HEK293T (cell line): ENCODE data around the gene TRMU.

Experiments used
- CTCF ChIA-PET: fragments of 350-600 bp; formaldehyde crosslinking; extraction: SDS; loops from one replicate; lab custom pipeline; 2021; ENCODE audit warnings: antibody characterized with exemption, inconsistent platforms; lab: Yijun Ruan, JAX
- POLR2A ChIA-PET: fragments of 350-600 bp; formaldehyde crosslinking; extraction: SDS; loops from one replicate; lab custom pipeline; 2020; ENCODE audit warnings: antibody characterized with exemption, inconsistent platforms; lab: Yijun Ruan, JAX
- DNase-seq: peaks from one replicate; pipeline ENCODE4 v3.0.0; 2012; ENCODE audit warnings: mixed read lengths; ENCODE audit errors: extremely low spot score
- ARNT ChIP-seq: fragments of 450-650 bp; IDR thresholded peaks from 2 replicates; pipeline ENCODE4 v1.6.1; 2017; ENCODE audit warnings: mild to moderate bottlenecking
- BHLHE40 ChIP-seq: fragments of 450-650 bp; IDR thresholded peaks from 2 replicates; pipeline ENCODE4 v1.6.1; 2016; ENCODE audit warnings: mild to moderate bottlenecking, moderate library complexity, borderline replicate concordance
- CTBP1 ChIP-seq: fragments of 450-650 bp; IDR thresholded peaks from 2 replicates; pipeline ENCODE4 v1.6.1; 2016; ENCODE audit warnings: borderline replicate concordance
- ELF4 ChIP-seq: fragments of 450-650 bp; IDR thresholded peaks from 2 replicates; pipeline ENCODE4 v1.6.1; 2017; ENCODE audit warnings: antibody characterized with exemption
- FOXA1 ChIP-seq: fragments of 450-650 bp; IDR thresholded peaks from 2 replicates; pipeline ENCODE4 v1.6.1; 2016; ENCODE audit warnings: mild to moderate bottlenecking
- FOXK2 ChIP-seq: fragments of 450-650 bp; IDR thresholded peaks from 2 replicates; pipeline ENCODE4 v1.6.1; 2016; ENCODE audit warnings: mild to moderate bottlenecking
- FOXM1 ChIP-seq: fragments of 450-650 bp; IDR thresholded peaks from 2 replicates; pipeline ENCODE4 v1.6.1; 2017; ENCODE audit warnings: mild to moderate bottlenecking, borderline replicate concordance
- HDGF ChIP-seq: fragments of 450-650 bp; IDR thresholded peaks from 2 replicates; pipeline ENCODE4 v1.6.1; 2017; ENCODE audit warnings: antibody characterized with exemption, borderline replicate concordance
- L3MBTL2 ChIP-seq: fragments of 450-650 bp; conservative IDR thresholded peaks from 2 replicates; pipeline ENCODE4 v1.6.1; 2016; ENCODE audit warnings: mild to moderate bottlenecking
- LEF1 ChIP-seq: fragments of 450-650 bp; IDR thresholded peaks from 2 replicates; pipeline ENCODE4 v1.6.1; 2017; ENCODE audit warnings: mild to moderate bottlenecking, borderline replicate concordance
- NFRKB ChIP-seq: fragments of 450-650 bp; IDR thresholded peaks from 2 replicates; pipeline ENCODE4 v1.6.1; 2016; ENCODE audit warnings: mild to moderate bottlenecking, moderate library complexity
- PKNOX1 ChIP-seq: fragments of 450-650 bp; IDR thresholded peaks from 2 replicates; pipeline ENCODE4 v1.6.1; 2016
- SP1 ChIP-seq: fragments of 450-650 bp; IDR thresholded peaks from 2 replicates; pipeline ENCODE4 v1.6.1; 2017
- SUZ12 ChIP-seq: fragments of 450-650 bp; IDR thresholded peaks from 2 replicates; pipeline ENCODE4 v1.6.1; 2016; ENCODE audit warnings: mild to moderate bottlenecking
- TARDBP ChIP-seq: fragments of 450-650 bp; IDR thresholded peaks from 2 replicates; pipeline ENCODE4 v1.6.1; 2016
- ZNF384 ChIP-seq: fragments of 450-650 bp; IDR thresholded peaks from 2 replicates; pipeline ENCODE4 v1.6.1; 2016

TRMU gene

GRCh38 chr22:46315976-46316375 lies 19.5 kb upstream of the TRMU start:
- ChIA-PET CTCF (interaction anchor here (0.6 to 1.4 kb wide), 3 partner anchors 14 to 197 kb away, joined by 3 to 5 read pairs (median 3); no protein-coding TSS in a partner anchor), POLR2A (no interaction called here)
- no peak for DNase-seq
- TF ChIP-seq BHLHE40 = no peak
- TF ChIP-seq HDGF = no peak
- no peak for TF ChIP-seq FOXA1
- TF ChIP-seq L3MBTL2 = no peak
- no peak for TF ChIP-seq PKNOX1
- TF ChIP-seq SP1 = no peak
- no peak for TF ChIP-seq FOXM1
- no peak for TF ChIP-seq LEF1
- TF ChIP-seq ARNT = no peak
- TF ChIP-seq SUZ12 = no peak
- no peak for TF ChIP-seq NFRKB
- no peak for TF ChIP-seq FOXK2
- no peak for TF ChIP-seq ELF4
- no peak for TF ChIP-seq TARDBP

GRCh38 chr22:46317646-46318045 lies 17.9 kb upstream of the TRMU start:
- TF ChIP-seq ELF4 (no peak), ZNF384 (no peak)
- CTCF ChIA-PET = no interaction called here
- DNase-seq = no peak
- POLR2A ChIA-PET = interaction anchor here (1.0 kb wide), 1 partner anchor 12 kb away, joined by 4 read pairs; no protein-coding TSS in a partner anchor

GRCh38 chr22:46318576-46318975 lies 16.9 kb upstream of the TRMU start:
- TF ChIP-seq SUZ12 (no peak), HDGF (no peak), NFRKB (no peak), BHLHE40 (no peak), FOXK2 (no peak), ZNF384 (no peak), FOXA1 (no peak), LEF1 (no peak), ARNT (no peak), CTBP1 (no peak), SP1 (no peak), TARDBP (no peak), PKNOX1 (no peak), ELF4 (no peak), L3MBTL2 (no peak), FOXM1 (no peak)
- POLR2A ChIA-PET = interaction anchor here (1.7 kb wide), 1 partner anchor 18 kb away, joined by 4 read pairs; no protein-coding TSS in a partner anchor
- DNase-seq = no peak
- CTCF ChIA-PET = interaction anchor here (0.6 kb wide), 1 partner anchor 59 kb away, joined by 3 read pairs; no protein-coding TSS in a partner anchor

GRCh38 chr22:46319319-46319718 lies 16.2 kb upstream of the TRMU start:
- POLR2A ChIA-PET = interaction anchor here (1.7 kb wide), 1 partner anchor 18 kb away, joined by 4 read pairs; no protein-coding TSS in a partner anchor
- CTCF ChIA-PET = no interaction called here
- TF ChIP-seq HDGF = no peak
- no peak for TF ChIP-seq L3MBTL2
- TF ChIP-seq LEF1 = no peak
- TF ChIP-seq FOXA1 = no peak
- no peak for TF ChIP-seq TARDBP
- no peak for TF ChIP-seq ZNF384
- TF ChIP-seq FOXK2 = no peak
- no peak for TF ChIP-seq BHLHE40
- TF ChIP-seq CTBP1 = no peak
- no peak for TF ChIP-seq NFRKB
- no peak for TF ChIP-seq SP1
- no peak for TF ChIP-seq SUZ12
- no peak for TF ChIP-seq PKNOX1
- TF ChIP-seq ARNT = no peak
- no peak for TF ChIP-seq ELF4
- DNase-seq = no peak

GRCh38 chr22:46320166-46320710 lies 15.3 kb upstream of the TRMU start:
- no peak for TF ChIP-seq SP1
- TF ChIP-seq FOXK2 = no peak
- TF ChIP-seq SUZ12 = no peak
- TF ChIP-seq ARNT = no peak
- TF ChIP-seq FOXM1 = no peak
- no peak for TF ChIP-seq LEF1
- no peak for TF ChIP-seq TARDBP
- no peak for TF ChIP-seq ZNF384
- TF ChIP-seq CTBP1 = no peak
- no peak for TF ChIP-seq FOXA1
- no peak for TF ChIP-seq L3MBTL2
- no peak for TF ChIP-seq NFRKB
- no peak for TF ChIP-seq ELF4
- no peak for TF ChIP-seq BHLHE40
- TF ChIP-seq HDGF = no peak
- TF ChIP-seq PKNOX1 = no peak
- CTCF ChIA-PET = no interaction called here
- POLR2A ChIA-PET = no interaction called here
- no peak for DNase-seq
